ENCODE data around the gene RNF208. TPM values are rescaled to one million over a fixed set of nuclear protein-coding genes. Genes with fewer than 3 reads are reported as not detected.

The RNF208 gene
- total RNA-seq, 3 donors from 2014 or later (not counting 1 experiment from before 2014, with no cell fraction given): 0.82 to 1.6 (median 0.93) TPM

- Histone ChIP-seq H3K4me3 (ENCODE audit: low read length) (no peak overlapping the region), H3K4me1 (ENCODE audit: control insufficient read depth, insufficient read depth, low read length) (peaks cover 4% of the 10 kb centered on the region), H3K27ac (ENCODE audit: low read length) (no peak overlapping the region), H3K27me3 (ENCODE audit: control insufficient read depth, insufficient read depth, low read length) (peaks cover 21% of the 10 kb centered on the region), H3K36me3 (ENCODE audit: control insufficient read depth, insufficient read depth, low read length) (peaks cover 18% of the 10 kb centered on the region), H3K9me3 (ENCODE audit: control insufficient read depth, insufficient read depth, low read length) (no peaks in the 10 kb centered on the region)
- intact Hi-C loops (cut with micrococcal nuclease): no loop called here
- no peak overlapping the region for H3K27ac Mint-ChIP-seq
- no peak for TF ChIP-seq CTCF (IDR thresholded peaks at IDR 0.05)
- H3K27me3 Mint-ChIP-seq (ENCODE audit: low read depth in 2 of 2): peaks cover 0 to 6% of the 10 kb centered on the region in 2 donors
- H3K9me3 Mint-ChIP-seq: no peaks in the 10 kb centered on the region
- no peak for DNase-seq
- no peaks in the 10 kb centered on the region for H3K36me3 Mint-ChIP-seq
- no peaks in the 10 kb centered on the region for H3K4me1 Mint-ChIP-seq
- no peak overlapping the region for H3K4me3 Mint-ChIP-seq
- WGBS (ENCODE audit: insufficient coverage): 60% methylated on average over 34 of the region's 34 CpGs
- ATAC-seq: peak in 1 of 3 donors; percentile 4
Measured at GRCh38 chr9:137174722-137175293, 47.2 kb downstream of the RNF208 start.

- Histone ChIP-seq H3K4me1 (ENCODE audit: control insufficient read depth, insufficient read depth, low read length) (peaks cover 4% of the 10 kb centered on the region), H3K27me3 (ENCODE audit: control insufficient read depth, insufficient read depth, low read length) (peaks cover 21% of the 10 kb centered on the region), H3K4me3 (ENCODE audit: low read length) (no peak overlapping the region), H3K36me3 (ENCODE audit: control insufficient read depth, insufficient read depth, low read length) (peaks cover 10% of the 10 kb centered on the region), H3K27ac (ENCODE audit: low read length) (no peak overlapping the region), H3K9me3 (ENCODE audit: control insufficient read depth, insufficient read depth, low read length) (no peaks in the 10 kb centered on the region)
- DNase-seq (no peak), ATAC-seq (no peak)
- H3K4me1 Mint-ChIP-seq: no peaks in the 10 kb centered on the region
- no peaks in the 10 kb centered on the region for H3K36me3 Mint-ChIP-seq
- 90% methylated on average over 45 of the region's 45 CpGs for WGBS (ENCODE audit: insufficient coverage)
- no peaks in the 10 kb centered on the region for H3K9me3 Mint-ChIP-seq
- H3K27me3 Mint-ChIP-seq (ENCODE audit: low read depth in 2 of 2): peaks cover 0 to 6% of the 10 kb centered on the region in 2 donors
- no peak for TF ChIP-seq CTCF (IDR thresholded peaks at IDR 0.05)
- no peak overlapping the region for H3K4me3 Mint-ChIP-seq
- intact Hi-C loops (cut with micrococcal nuclease): no loop called here
- H3K27ac Mint-ChIP-seq: no peak overlapping the region
Measured at GRCh38 chr9:137173796-137174664, 48.0 kb downstream of the RNF208 start.

GRCh38 chr9:137172901-137173795 is 48.9 kb downstream of the RNF208 start:
- no peaks in the 10 kb centered on the region for H3K9me3 Mint-ChIP-seq
- peaks cover 3% of the 10 kb centered on the region for H3K36me3 ChIP-seq (ENCODE audit: control insufficient read depth, insufficient read depth, low read length)
- intact Hi-C loops (cut with micrococcal nuclease): no loop called here
- H3K4me1 Mint-ChIP-seq: no peaks in the 10 kb centered on the region
- ATAC-seq (no peak), DNase-seq (no peak)
- peaks cover 21% of the 10 kb centered on the region for H3K27me3 ChIP-seq (ENCODE audit: control insufficient read depth, insufficient read depth, low read length)
- no peak overlapping the region for H3K27ac ChIP-seq (ENCODE audit: low read length)
- no peak for TF ChIP-seq CTCF (IDR thresholded peaks at IDR 0.05)
- H3K36me3 Mint-ChIP-seq: no peaks in the 10 kb centered on the region
- no peak overlapping the region for H3K4me3 Mint-ChIP-seq
- 30% methylated on average over 20 of the region's 21 CpGs for WGBS (ENCODE audit: insufficient coverage)
- H3K9me3 ChIP-seq (ENCODE audit: control insufficient read depth, insufficient read depth, low read length): no peaks in the 10 kb centered on the region
- no peak overlapping the region for H3K4me3 ChIP-seq (ENCODE audit: low read length)
- peaks cover 0 to 9% of the 10 kb centered on the region in 2 donors for H3K27me3 Mint-ChIP-seq (ENCODE audit: low read depth in 2 of 2)
- peaks cover 4% of the 10 kb centered on the region for H3K4me1 ChIP-seq (ENCODE audit: control insufficient read depth, insufficient read depth, low read length)
- no peak overlapping the region for H3K27ac Mint-ChIP-seq
